Activated naive CD8-positive, alpha-beta T cell treated with anti-CD3 and anti-CD28 coated beads, Interleukin-2, amount 50 U/mL, for 24 hours (primary cell): ENCODE data around the gene WIZ.
"Not testable (repeated sequence)": the region's sequence is repeated elsewhere in the genome, so short reads cannot be mapped to it uniquely, and the experiment has no call there.

Source experiments
- ATAC-seq: fragments of 150-1000 bp; cut with Tn5 transposase; one replicate; pipeline ENCODE4 v1.10.0; 2021
- DNase-seq: peaks from one replicate; pipeline ENCODE4 v3.0.0; 2021
- H3K27ac Mint-ChIP-seq: one replicate; pipeline ENCODE4 v1.8.0; 2021; ENCODE audit warnings: mild to moderate bottlenecking, mixed read lengths
- H3K27me3 Mint-ChIP-seq: one replicate; pipeline ENCODE4 v1.8.0; 2021; ENCODE audit warnings: mixed read lengths
- H3K36me3 Mint-ChIP-seq: one replicate; pipeline ENCODE4 v1.8.0; 2021; ENCODE audit warnings: low read depth, mixed read lengths
- H3K4me1 Mint-ChIP-seq: one replicate; pipeline ENCODE4 v1.8.0; 2021; ENCODE audit warnings: mixed read lengths
- H3K4me3 Mint-ChIP-seq: one replicate; pipeline ENCODE4 v1.8.0; 2021; ENCODE audit warnings: mild to moderate bottlenecking, moderate library complexity, mixed read lengths
- H3K9me3 Mint-ChIP-seq: one replicate; pipeline ENCODE4 v1.8.0; 2021; ENCODE audit warnings: mixed read lengths

Gene WIZ

GRCh38 chr19:15449620-15450527, at the start of gene WIZ:
Gene WIZ, minus strand, starts transcription at chr19:15449956. Its CDS starts 1,649 bp downstream, at chr19:15448307.
- Mint-ChIP-seq H3K4me3 (peak within 1 kb of the TSS; percentile 72), H3K36me3 (peaks cover 28% of the 10 kb centered on the region), H3K9me3 (peaks cover 3% of the 10 kb centered on the region), H3K27me3 (no peaks in the 10 kb centered on the region), H3K27ac (peak within 1 kb of the TSS; percentile 72), H3K4me1 (peaks cover 16% of the 10 kb centered on the region)
- ATAC-seq (peak; percentile 50), DNase-seq (peak; percentile 83)

GRCh38 chr19:15498910-15499309, 49.2 kb upstream of the WIZ start:
- no peak for DNase-seq
- Mint-ChIP-seq H3K27me3 (no peaks in the 10 kb centered on the region), H3K27ac (no peak overlapping the region), H3K36me3 (no peaks in the 10 kb centered on the region), H3K9me3 (no peaks in the 10 kb centered on the region), H3K4me1 (peaks cover 3% of the 10 kb centered on the region), H3K4me3 (no peak overlapping the region)
- no peak for ATAC-seq

GRCh38 chr19:15498156-15498858, 48.6 kb upstream of the WIZ start:
- Mint-ChIP-seq H3K4me3 (no peak overlapping the region), H3K27ac (no peak overlapping the region), H3K4me1 (peaks cover 3% of the 10 kb centered on the region), H3K36me3 (no peaks in the 10 kb centered on the region), H3K27me3 (no peaks in the 10 kb centered on the region), H3K9me3 (no peaks in the 10 kb centered on the region)
- ATAC-seq = no peak
- no peak for DNase-seq

- ATAC-seq = no peak
- H3K27ac Mint-ChIP-seq = no peak overlapping the region
- peaks cover 3% of the 10 kb centered on the region for H3K4me1 Mint-ChIP-seq
- H3K27me3 Mint-ChIP-seq = no peaks in the 10 kb centered on the region
- H3K36me3 Mint-ChIP-seq = no peaks in the 10 kb centered on the region
- no peak for DNase-seq
- no peaks in the 10 kb centered on the region for H3K9me3 Mint-ChIP-seq
- H3K4me3 Mint-ChIP-seq = no peak overlapping the region
Observed at GRCh38 chr19:15495151-15495550, 45.4 kb upstream of the WIZ start.

- Mint-ChIP-seq H3K27me3 (no peaks in the 10 kb centered on the region), H3K27ac (no peak overlapping the region), H3K36me3 (no peaks in the 10 kb centered on the region), H3K4me3 (no peak overlapping the region), H3K9me3 (peaks cover 6% of the 10 kb centered on the region), H3K4me1 (peaks cover 9% of the 10 kb centered on the region)
- ATAC-seq (no peak), DNase-seq (no peak)
Observed at GRCh38 chr19:15488489-15489226, 38.9 kb upstream of the WIZ start.

- H3K36me3 Mint-ChIP-seq = no peaks in the 10 kb centered on the region
- DNase-seq (no peak), ATAC-seq (no peak)
- peaks cover 6% of the 10 kb centered on the region for H3K9me3 Mint-ChIP-seq
- no peak overlapping the region for H3K4me3 Mint-ChIP-seq
- H3K27ac Mint-ChIP-seq = no peak overlapping the region
- peaks cover 20% of the 10 kb centered on the region for H3K4me1 Mint-ChIP-seq
- no peaks in the 10 kb centered on the region for H3K27me3 Mint-ChIP-seq
Observed at GRCh38 chr19:15487038-15487437, 37.3 kb upstream of the WIZ start.

GRCh38 chr19:15485768-15486167, 36.0 kb upstream of the WIZ start:
- not testable (repeated sequence) for H3K27me3 Mint-ChIP-seq, H3K36me3 Mint-ChIP-seq, H3K9me3 Mint-ChIP-seq, H3K4me3 Mint-ChIP-seq, DNase-seq, ATAC-seq
- Mint-ChIP-seq H3K4me1 (peaks cover 21% of the 10 kb centered on the region), H3K27ac (peak overlapping the region; percentile 42)

- H3K27ac Mint-ChIP-seq, H3K27me3 Mint-ChIP-seq, H3K36me3 Mint-ChIP-seq, H3K9me3 Mint-ChIP-seq, ATAC-seq, H3K4me3 Mint-ChIP-seq, DNase-seq: not testable (repeated sequence)
- H3K4me1 Mint-ChIP-seq = peaks cover 36% of the 10 kb centered on the region
Observed at GRCh38 chr19:15480996-15481395, 31.2 kb upstream of the WIZ start.

- Mint-ChIP-seq H3K9me3 (no peaks in the 10 kb centered on the region), H3K27ac (no peak within 1 kb of the TSS), H3K4me1 (peaks cover 34% of the 10 kb centered on the region), H3K4me3 (no peak within 1 kb of the TSS), H3K36me3 (no peaks in the 10 kb centered on the region), H3K27me3 (no peaks in the 10 kb centered on the region)
- no peak for DNase-seq
- ATAC-seq = no peak
Observed at GRCh38 chr19:15479391-15480345, 29.9 kb upstream of the WIZ start, which contains the start of gene PGLYRP2. Gene PGLYRP2, minus strand, starts transcription at chr19:15479501. Its CDS starts 130 bp downstream, at chr19:15479371.

- DNase-seq = no peak
- Mint-ChIP-seq H3K4me1 (peaks cover 21% of the 10 kb centered on the region), H3K9me3 (no peaks in the 10 kb centered on the region), H3K27ac (no peak overlapping the region), H3K36me3 (no peaks in the 10 kb centered on the region), H3K27me3 (no peaks in the 10 kb centered on the region), H3K4me3 (no peak overlapping the region)
- no peak for ATAC-seq
Observed at GRCh38 chr19:15476325-15476724, 26.6 kb upstream of the WIZ start.

GRCh38 chr19:15475611-15476010, 25.9 kb upstream of the WIZ start:
- no peak overlapping the region for H3K27ac Mint-ChIP-seq
- peaks cover 21% of the 10 kb centered on the region for H3K4me1 Mint-ChIP-seq
- H3K4me3 Mint-ChIP-seq = no peak overlapping the region
- ATAC-seq (no peak), DNase-seq (no peak)
- no peaks in the 10 kb centered on the region for H3K36me3 Mint-ChIP-seq
- H3K27me3 Mint-ChIP-seq = no peaks in the 10 kb centered on the region
- H3K9me3 Mint-ChIP-seq = no peaks in the 10 kb centered on the region

- ATAC-seq (no peak), DNase-seq (no peak)
- H3K9me3 Mint-ChIP-seq = no peaks in the 10 kb centered on the region
- peaks cover 22% of the 10 kb centered on the region for H3K4me1 Mint-ChIP-seq
- H3K36me3 Mint-ChIP-seq = no peaks in the 10 kb centered on the region
- no peak overlapping the region for H3K4me3 Mint-ChIP-seq
- H3K27me3 Mint-ChIP-seq = no peaks in the 10 kb centered on the region
- no peak overlapping the region for H3K27ac Mint-ChIP-seq
Observed at GRCh38 chr19:15475169-15475568, 25.4 kb upstream of the WIZ start.

- H3K27ac Mint-ChIP-seq, H3K27me3 Mint-ChIP-seq, H3K4me3 Mint-ChIP-seq, H3K36me3 Mint-ChIP-seq, ATAC-seq, H3K9me3 Mint-ChIP-seq, DNase-seq: not testable (repeated sequence)
- H3K4me1 Mint-ChIP-seq = peaks cover 24% of the 10 kb centered on the region
Observed at GRCh38 chr19:15473821-15474220, 24.1 kb upstream of the WIZ start.
